ENCODE results near the gene BACH2.

BACH2 gene

DNA sequence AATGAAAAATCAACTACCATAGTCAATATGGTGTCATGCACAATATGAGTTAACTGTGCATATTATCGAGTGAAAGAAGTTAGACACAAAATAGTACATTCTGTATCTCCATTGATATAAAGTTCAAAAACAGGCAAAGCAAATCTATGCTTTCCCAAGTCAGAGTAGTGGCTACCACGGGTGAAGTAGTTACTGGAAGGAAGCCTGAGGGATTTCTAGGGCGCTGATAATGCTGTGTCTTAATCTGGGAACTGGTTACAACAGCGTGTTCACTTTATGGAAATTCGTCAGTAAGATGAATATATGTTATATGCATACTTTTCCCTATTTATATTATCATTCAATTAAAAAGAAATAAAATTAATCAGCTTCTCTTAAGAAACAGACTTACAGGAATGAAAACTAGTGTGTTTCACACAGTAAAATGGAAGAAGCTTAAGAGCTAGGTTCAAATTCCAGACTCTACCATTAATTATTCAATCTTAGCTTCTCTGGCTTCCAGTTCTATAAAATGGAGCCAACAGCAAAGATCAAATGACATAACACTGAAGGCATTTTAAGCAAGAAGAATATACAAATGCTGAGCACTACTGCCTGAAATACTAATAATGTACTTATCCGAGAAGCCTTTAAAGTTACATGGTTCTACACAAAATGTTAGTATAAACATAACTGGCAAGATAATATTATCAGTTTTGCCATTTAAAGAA is 19.2 kb downstream of the BACH2 start:
- DNase-seq (ENCODE audit: low spot score) = no peak

- DNase-seq (ENCODE audit: low spot score) = no peak
Measured at GRCh38 chr6:90274451-90275030, 22.1 kb downstream of the BACH2 start.

GRCh38 chr6:90273863-90274262 is 22.8 kb downstream of the BACH2 start:
- no peak for DNase-seq (ENCODE audit: low spot score)

DNA sequence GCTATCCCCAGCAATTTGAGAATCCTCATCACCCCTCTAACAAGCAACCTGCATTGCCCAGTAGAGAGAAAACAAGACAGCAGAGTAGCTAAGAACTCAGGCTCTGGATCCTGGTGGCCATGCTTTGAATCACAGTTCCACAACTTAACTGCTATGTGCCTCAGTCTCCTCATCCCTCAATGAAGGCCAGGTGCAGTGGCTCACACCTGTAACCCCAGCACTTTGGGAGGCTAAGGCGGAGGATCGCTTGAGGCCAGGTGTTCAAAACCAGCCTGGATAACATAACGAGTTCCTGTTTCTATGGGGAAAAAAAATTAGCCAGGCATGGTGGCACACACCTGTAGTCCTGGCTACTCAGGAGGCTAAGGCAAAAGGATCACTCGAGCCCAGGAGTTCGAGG is 23.7 kb downstream of the BACH2 start:
- no peak for DNase-seq (ENCODE audit: low spot score)

DNA sequence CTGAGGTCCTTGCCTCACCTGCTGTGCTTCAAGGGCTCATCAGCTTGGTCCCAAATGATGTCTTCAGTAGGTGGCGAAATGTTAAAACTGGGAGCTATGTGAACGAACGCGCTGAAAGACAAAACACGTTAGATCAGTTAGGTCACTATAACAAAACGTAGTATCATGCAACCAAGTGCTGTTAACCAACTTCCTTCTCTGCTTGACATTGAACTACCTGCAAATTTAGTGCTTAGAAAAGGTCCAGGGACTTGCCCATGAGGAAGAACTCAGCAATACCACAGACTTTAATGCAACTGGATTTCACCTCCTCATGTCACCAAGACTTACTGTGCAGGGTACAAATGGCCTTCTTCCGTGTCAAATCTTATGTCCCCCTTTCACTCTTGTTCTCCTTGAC is 24.8 kb downstream of the BACH2 start:
- DNase-seq (ENCODE audit: low spot score) = no peak

GRCh38 chr6:90269334-90269733 is 27.3 kb downstream of the BACH2 start:
- DNase-seq (ENCODE audit: low spot score) = no peak

DNA sequence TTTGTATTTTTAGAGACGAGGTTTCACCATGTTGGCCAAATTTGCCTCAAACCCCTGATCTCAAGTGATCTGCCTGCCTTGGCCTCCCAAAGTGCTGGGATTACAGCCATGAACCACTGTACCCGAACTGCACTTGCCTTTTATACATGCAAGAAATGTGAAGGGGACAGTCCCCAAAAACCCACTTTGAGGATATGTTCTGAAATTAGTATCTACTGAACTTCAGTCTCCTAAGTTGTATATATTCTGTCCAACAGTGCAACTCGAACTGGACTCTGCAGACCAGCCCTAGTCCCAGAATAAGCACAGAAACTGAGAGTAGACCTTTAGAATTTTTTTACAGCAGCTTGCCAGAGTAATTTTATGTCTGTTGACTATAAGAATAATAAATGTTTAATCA is 28.5 kb downstream of the BACH2 start:
- no peak for DNase-seq (ENCODE audit: low spot score)

DNA sequence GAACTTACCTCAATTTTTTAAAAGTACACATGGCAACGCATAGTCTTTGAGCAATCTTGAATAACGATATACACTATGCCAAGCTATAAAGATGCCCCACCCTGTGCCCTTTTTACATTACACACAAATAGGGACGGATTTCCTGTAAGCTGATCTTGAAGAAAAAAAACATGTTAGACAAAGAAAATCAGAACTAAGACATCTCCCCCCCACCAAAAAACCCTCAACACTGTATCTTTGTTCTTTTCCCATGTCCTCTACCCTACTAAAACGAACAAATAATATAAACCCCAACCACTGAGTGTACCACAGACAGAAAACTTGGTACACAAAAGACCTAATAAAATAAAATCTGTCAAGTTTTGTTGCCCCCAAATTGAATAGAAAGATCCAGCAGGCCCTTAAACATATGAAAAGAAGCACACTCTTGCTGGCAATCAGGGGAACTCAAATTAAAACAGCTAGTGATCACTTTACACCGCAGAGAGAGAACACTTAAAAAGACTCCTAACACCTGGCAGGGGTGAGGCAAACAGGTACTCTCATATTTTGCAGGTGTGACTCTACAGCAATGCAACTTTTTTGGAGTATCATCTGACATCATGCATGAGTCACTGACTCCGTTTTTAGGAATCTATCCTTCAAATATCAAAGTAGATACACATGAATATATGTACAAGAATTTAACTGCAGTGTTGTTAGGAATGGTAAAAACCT is 29.6 kb downstream of the BACH2 start:
- DNase-seq (ENCODE audit: low spot score) = no peak

DNA sequence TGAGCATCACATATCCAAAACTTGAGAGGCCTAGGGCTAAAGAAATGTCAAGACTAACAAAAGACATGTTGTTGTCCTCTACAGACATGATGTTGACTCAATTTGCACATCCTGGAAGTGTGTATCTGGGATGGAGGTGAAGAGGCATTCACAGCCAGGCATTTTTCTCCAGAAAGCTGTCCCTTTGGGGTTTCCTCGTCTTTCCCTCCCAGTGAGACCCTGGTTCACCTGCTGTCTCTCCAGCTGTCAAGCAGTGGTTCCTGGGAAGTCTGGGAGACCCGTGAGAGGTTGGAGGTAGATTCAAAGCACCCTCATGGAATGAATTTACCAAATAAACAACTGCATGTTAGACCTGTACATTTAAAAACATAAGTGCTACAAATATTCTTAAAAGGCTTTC is 32.1 kb downstream of the BACH2 start:
- DNase-seq (ENCODE audit: low spot score) = no peak

DNA sequence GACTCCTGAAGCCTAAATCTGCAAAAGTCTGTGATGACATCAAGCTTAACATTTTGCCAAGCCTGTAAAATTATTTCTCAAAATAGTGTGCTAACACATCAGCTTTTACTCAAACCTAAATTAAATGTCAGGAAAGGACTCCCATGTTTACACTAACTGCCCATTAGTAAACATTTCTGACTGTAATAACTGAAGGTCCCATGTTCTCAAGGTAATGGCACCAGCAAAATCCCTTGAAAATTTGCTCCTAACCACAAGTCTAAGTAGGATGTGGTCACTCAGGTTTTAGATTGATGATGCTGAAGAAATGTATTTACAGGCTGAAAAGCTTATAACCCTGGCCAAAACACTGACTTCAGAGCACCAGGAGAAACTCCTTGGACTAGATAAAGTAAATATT is 33.0 kb downstream of the BACH2 start:
- DNase-seq (ENCODE audit: low spot score) = no peak

- no peak for DNase-seq (ENCODE audit: low spot score)
Measured at GRCh38 chr6:90261801-90262200, 34.8 kb downstream of the BACH2 start.

DNA sequence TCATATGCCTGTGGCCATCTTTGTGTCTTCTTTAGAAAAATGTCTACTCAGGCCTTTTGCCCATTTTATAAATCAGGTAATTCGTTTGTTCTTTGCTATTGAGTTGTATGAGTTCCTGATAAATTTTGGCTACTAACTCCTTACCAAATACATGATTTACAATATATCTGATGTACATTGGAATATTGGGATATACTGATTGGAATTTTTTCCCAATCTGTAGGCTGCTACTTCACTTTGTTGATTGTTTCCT is 39.2 kb downstream of the BACH2 start:
- DNase-seq (ENCODE audit: low spot score) = no peak

DNA sequence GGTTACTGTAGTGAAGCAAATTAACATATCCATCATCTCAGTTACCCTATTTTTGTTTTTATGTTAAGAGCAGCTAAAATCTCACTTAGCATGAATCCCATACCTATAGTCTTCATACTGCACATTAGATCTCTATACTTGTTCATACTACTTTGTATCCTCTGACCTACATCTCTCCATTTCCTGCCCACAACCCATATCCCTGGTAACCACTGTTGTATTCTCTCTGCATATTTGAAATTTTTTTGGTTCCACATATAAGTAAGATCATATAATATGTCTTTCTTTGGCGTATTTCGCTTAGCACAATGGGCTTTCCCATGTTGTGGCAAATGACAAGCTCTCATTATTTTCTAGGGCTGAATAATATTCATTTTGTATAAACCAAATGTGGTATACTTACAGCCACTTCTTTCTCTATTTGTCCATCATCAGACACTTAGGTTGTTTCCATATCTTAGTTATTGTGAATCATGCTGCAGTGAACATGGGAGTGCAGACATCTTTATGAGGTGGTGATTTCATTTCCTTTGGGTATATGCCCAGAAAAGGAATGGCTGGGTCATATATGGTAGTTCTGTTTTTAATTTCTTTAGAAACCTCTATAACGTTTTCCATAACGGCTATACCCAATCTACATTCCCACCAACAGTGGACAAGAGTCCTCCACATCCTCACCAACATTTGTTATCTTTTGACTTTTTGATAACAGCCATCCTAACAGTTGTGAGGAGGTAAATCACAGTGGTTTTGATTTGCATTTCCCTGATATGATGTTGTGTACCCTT is 39.8 kb downstream of the BACH2 start:
- peak; percentile 9 for DNase-seq (ENCODE audit: low spot score)

DNA sequence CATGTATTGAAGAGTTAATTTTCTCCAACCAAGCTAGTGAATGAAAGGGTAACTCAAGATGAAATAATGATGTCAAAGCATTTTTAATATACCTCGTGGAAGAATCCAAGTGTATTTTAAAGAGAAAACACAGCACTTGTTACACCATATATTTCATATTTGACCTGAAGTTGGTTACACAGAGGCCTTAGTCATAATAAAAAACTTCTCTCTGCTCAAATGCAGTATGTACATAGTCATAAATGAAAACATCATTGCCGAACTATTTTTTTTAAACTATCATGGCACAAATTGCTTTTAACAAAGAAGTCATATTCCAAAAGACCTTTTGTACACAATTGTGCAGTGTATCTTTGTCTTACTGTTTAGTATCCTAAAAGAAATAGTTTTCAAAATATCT is 43.0 kb downstream of the BACH2 start:
- DNase-seq (ENCODE audit: low spot score) = no peak

DNA sequence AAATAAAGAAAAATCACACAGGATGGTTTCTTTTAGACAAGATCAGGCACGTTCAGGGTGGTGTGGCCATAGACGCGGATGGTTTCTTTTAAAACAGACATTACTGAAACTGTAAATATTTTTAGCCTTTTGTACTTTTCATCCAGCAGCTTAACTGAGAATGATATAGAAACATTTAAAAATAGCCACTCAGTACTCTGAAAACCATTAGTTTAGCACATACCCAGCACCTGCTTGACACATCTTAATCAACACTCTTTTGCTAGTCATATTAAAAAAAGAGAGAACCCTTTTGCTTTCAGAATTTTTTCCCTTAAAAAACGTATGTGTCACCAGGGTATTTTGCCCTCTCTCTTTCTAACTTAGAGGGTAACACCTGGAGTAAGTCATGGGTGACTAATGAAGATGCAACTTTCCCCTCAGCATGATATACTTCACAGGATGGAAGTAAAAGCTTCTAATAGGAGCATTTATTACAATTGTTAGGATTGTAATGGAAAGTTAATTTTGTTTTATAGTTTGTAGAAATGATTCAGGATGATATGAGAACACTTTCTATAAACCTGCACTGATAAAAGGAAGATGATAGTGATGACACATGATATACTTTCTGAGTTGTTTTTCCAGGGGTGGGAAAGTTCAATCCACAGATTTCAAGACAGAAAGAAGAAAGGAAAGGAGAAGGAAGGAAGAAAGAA is 45.2 kb downstream of the BACH2 start:
- DNase-seq (ENCODE audit: low spot score) = no peak

- DNase-seq (ENCODE audit: low spot score) = no peak
Measured at GRCh38 chr6:90250405-90250804, 46.2 kb downstream of the BACH2 start.

- no peak for DNase-seq (ENCODE audit: low spot score)
Measured at GRCh38 chr6:90249458-90249857, 47.2 kb downstream of the BACH2 start.

DNA sequence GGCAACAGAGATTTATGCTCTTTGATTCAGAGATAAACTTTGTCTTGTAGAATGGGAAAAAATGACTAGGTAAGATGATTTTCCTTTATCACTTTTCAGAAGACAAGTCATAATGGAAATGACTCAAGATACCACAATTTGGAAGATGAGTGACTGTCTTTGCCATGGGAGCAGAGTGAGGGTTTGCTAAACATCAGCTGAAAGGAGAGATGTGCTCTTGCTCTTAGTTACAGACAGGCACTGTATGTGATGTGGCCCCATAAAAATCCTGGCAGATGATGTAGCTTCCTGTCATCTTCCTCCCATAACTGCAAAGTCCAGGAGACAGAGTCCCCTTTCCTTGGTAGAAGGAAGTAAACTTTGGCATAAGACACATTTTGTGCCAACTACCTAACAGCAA is 47.6 kb downstream of the BACH2 start:
- DNase-seq (ENCODE audit: low spot score) = no peak

GRCh38 chr6:90247262-90247661 is 49.4 kb downstream of the BACH2 start:
- DNase-seq (ENCODE audit: low spot score) = no peak

DNA sequence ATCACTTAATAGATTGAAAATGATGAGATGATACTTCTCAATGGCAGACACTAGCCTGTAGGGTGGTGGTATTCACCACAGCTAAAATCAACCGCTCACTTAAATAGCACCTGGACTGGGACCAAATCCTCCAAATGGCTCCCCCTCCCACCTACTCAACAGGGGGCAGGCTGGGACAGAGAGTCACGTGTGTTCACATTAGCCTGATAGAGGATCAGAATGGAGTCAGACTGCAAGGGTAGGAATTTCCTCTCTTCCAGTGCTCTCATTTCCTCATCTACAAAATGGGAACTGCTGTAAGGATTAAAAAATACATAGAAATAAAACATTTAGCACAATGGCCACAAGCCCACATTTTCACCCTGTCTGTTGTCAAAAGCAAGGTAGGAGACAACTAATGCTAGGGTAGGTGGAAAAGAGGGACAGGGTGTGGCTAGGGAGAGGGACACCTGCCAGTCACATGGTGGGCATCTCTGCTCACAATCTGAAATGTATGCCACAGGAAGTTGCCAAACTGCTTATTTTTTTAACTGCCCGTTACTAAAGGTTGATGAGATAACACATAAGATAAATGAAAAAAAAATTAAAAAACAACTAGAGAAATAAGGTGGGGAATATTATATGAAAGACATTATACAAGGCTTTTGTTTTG is 55.3 kb downstream of the BACH2 start:
- DNase-seq (ENCODE audit: low spot score) = no peak

- DNase-seq (ENCODE audit: low spot score) = no peak
Measured at GRCh38 chr6:90238496-90239266, 58.0 kb downstream of the BACH2 start.

Measured in kidney capillary endothelial cell (primary cell).